HL-60/S4 treated with phorbol 12-myristate 13-acetate at 8.2 ng/mL for 4 days and 3 days (cell line): ENCODE data around the gene CEP112.

Experiments used
- in situ Hi-C: fragments of 300-500 bp; cut with MboI; formaldehyde crosslinking; loops from 2 replicates; pipeline ENCODE4 v1.15.0; 2022; ENCODE audit warnings: low sequenced_read_pairs

The CEP112 gene

GRCh38 chr17:65618516-65618915, 573.4 kb downstream of the CEP112 start:
- in situ Hi-C loops, result no loop called here

GRCh38 chr17:65617496-65617895, 574.4 kb downstream of the CEP112 start:
- in situ Hi-C loops, result no loop called here

- in situ Hi-C loops, result no loop called here
These were observed 582.2 kb downstream of the CEP112 start for GRCh38 chr17:65609749-65610148.

- in situ Hi-C loops, result no loop called here
These were observed 582.6 kb downstream of the CEP112 start for GRCh38 chr17:65609286-65609685.

GRCh38 chr17:65604070-65604469, 587.9 kb downstream of the CEP112 start:
- in situ Hi-C loops, result no loop called here

GRCh38 chr17:65601881-65602280, 590.1 kb downstream of the CEP112 start:
- in situ Hi-C loops, result no loop called here

- in situ Hi-C loops, result no loop called here
These were observed 590.8 kb downstream of the CEP112 start for GRCh38 chr17:65601145-65601544.

GRCh38 chr17:65600518-65600917, 591.4 kb downstream of the CEP112 start:
- in situ Hi-C loops, result no loop called here

GRCh38 chr17:65599650-65600049, 592.3 kb downstream of the CEP112 start:
- in situ Hi-C loops, result no loop called here

- in situ Hi-C loops, result no loop called here
These were observed 593.2 kb downstream of the CEP112 start for GRCh38 chr17:65598746-65599145.

GRCh38 chr17:65595071-65595656, 596.8 kb downstream of the CEP112 start:
- in situ Hi-C loops, result no loop called here

GRCh38 chr17:65593855-65594845, 597.8 kb downstream of the CEP112 start:
- in situ Hi-C loops, result no loop called here

GRCh38 chr17:65593092-65593854, 598.7 kb downstream of the CEP112 start:
- in situ Hi-C loops, result no loop called here

GRCh38 chr17:65592125-65592965, 599.6 kb downstream of the CEP112 start:
- in situ Hi-C loops, result no loop called here

GRCh38 chr17:65589321-65589720, 602.6 kb downstream of the CEP112 start:
- in situ Hi-C loops, result no loop called here

GRCh38 chr17:65588181-65588808, 603.6 kb downstream of the CEP112 start:
- in situ Hi-C loops, result no loop called here

GRCh38 chr17:65587534-65588180, 604.3 kb downstream of the CEP112 start:
- in situ Hi-C loops, result no loop called here

GRCh38 chr17:65586899-65587298, 605.0 kb downstream of the CEP112 start:
- in situ Hi-C loops, result no loop called here
